CD4-positive, alpha-beta T cell (primary cell): ENCODE measurements around the gene FBXW10. TPM values are rescaled to one million over a fixed set of nuclear protein-coding genes. Genes with fewer than 3 reads are reported as not detected.
A peak's percentile ranks its signal among the peaks of the same experiment; 100 is the strongest.
"Not testable (repeated sequence)": the region's sequence is repeated elsewhere in the genome, so short reads cannot be mapped to it uniquely, and the experiment has no call there.

Source experiments
- ATAC-seq: fragments of 200-7000 bp; cut with Tn5 transposase; one replicate; pipeline ENCODE4 v1.10.0; 2022; ENCODE audit warnings: mild to moderate bottlenecking; ENCODE audit not compliant: poor library complexity
- CTCF ChIA-PET: fragments of 350-600 bp; sonication (Branson Sonifier 250); formaldehyde crosslinking; loops from one replicate; lab custom pipeline; 2021; ENCODE audit warnings: antibody characterized with exemption, inconsistent platforms; lab: Charles Lee
- POLR2A ChIA-PET: fragments of 350-600 bp; sonication (Branson Sonifier 250); formaldehyde crosslinking; loops from one replicate; lab custom pipeline; 2021; ENCODE audit warnings: antibody characterized with exemption, inconsistent platforms; lab: Charles Lee
- DNase-seq, 14 experiments: peaks; one replicate each; pipeline ENCODE4 v3.0.0-alpha.2; 2013 to 2020; ENCODE audit warnings: mixed read lengths in 2 of 14
- H3K27ac ChIP-seq, 2 donors: one replicate each; pipeline versions ENCODE4 v1.5.1 to v1.7.0; 2013; ENCODE audit warnings: low read length in 2 of 2, low read depth in 1 of 2, mild to moderate bottlenecking in 1 of 2
- H3K27me3 ChIP-seq, 2 experiments: 1 replicate in 1 of 2; 2 replicates in 1 of 2; pipeline versions ENCODE4 v1.6.1 to v1.7.0; 2013; ENCODE audit warnings: low read length in 2 of 2, control low read depth in 1 of 2, mild to moderate bottlenecking in 1 of 2, moderate library complexity in 1 of 2; ENCODE audit not compliant: insufficient read depth in 2 of 2, control insufficient read depth in 1 of 2
- H3K36me3 ChIP-seq: one replicate; pipeline ENCODE4 v1.6.1; 2013; ENCODE audit warnings: low read length, control low read depth; ENCODE audit not compliant: insufficient read depth
- H3K4me1 ChIP-seq: one replicate; pipeline ENCODE4 v1.6.1; 2013; ENCODE audit warnings: low read length, control low read depth; ENCODE audit not compliant: insufficient read depth
- H3K4me3 ChIP-seq: one replicate; pipeline ENCODE4 v1.5.1; 2013; ENCODE audit warnings: mild to moderate bottlenecking, low read length, moderate library complexity
- H3K9me3 ChIP-seq, 2 experiments: 1 replicate in 1 of 2; 2 replicates in 1 of 2; pipeline versions ENCODE4 v1.6.1 to v1.7.0; 2013; ENCODE audit warnings: low read length in 2 of 2, mild to moderate bottlenecking in 2 of 2, control low read depth in 1 of 2, moderate library complexity in 1 of 2; ENCODE audit not compliant: control insufficient read depth in 1 of 2, insufficient read depth in 1 of 2
- H3K27ac Mint-ChIP-seq: one replicate; pipeline ENCODE4 v1.8.0; 2020; ENCODE audit warnings: mixed read lengths
- H3K27me3 Mint-ChIP-seq: one replicate; pipeline ENCODE4 v1.8.0; 2021; ENCODE audit warnings: mixed read lengths
- H3K36me3 Mint-ChIP-seq: one replicate; pipeline ENCODE4 v1.8.0; 2021; ENCODE audit warnings: low read depth, mixed read lengths
- H3K4me1 Mint-ChIP-seq: one replicate; pipeline ENCODE4 v1.8.0; 2021; ENCODE audit warnings: low read depth, mixed read lengths
- H3K4me3 Mint-ChIP-seq: one replicate; pipeline ENCODE4 v1.8.0; 2020; ENCODE audit warnings: mild to moderate bottlenecking, mixed read lengths
- H3K9me3 Mint-ChIP-seq: one replicate; pipeline ENCODE4 v1.8.0; 2020; ENCODE audit warnings: mixed read lengths
- CTCF ChIP-seq: fragments of 200-600 bp; IDR thresholded peaks from one replicate; pipeline ENCODE4 v1.8.0; 2022; ENCODE audit warnings: antibody characterized with exemption, mild to moderate bottlenecking
- intact Hi-C, 2 experiments: fragments of 100-400 bp; cut with DNase I in 1 of 2; cut with micrococcal nuclease in 1 of 2; formaldehyde crosslinking; loops; one replicate each; pipeline versions ENCODE4 v1.15.1 to v1.9.0; 2023 to 2025; cut with DNase I, micrococcal nuclease
- total RNA-seq, 174 experiments: library from RNA in 2 of 174; stranded (reverse) in 2 of 174; gene quantifications; one replicate each; pipeline ENCODE4 v1.2.3 and lab custom pipeline; 2021 to 2026

The FBXW10 gene
- total RNA-seq, 2 experiments from 2014 or later: not detected

GRCh38 chr17:18816489-18817371 is 72.9 kb downstream of the FBXW10 start:
- H3K4me3 Mint-ChIP-seq, H3K36me3 Mint-ChIP-seq, H3K27me3 ChIP-seq, H3K9me3 ChIP-seq, H3K4me1 Mint-ChIP-seq, H3K27ac ChIP-seq, H3K9me3 Mint-ChIP-seq, H3K27me3 Mint-ChIP-seq, H3K27ac Mint-ChIP-seq, H3K4me1 ChIP-seq, H3K36me3 ChIP-seq, H3K4me3 ChIP-seq: not testable (repeated sequence)
- intact Hi-C loops: loop anchor here in 1 of 2 experiments (10.0 kb wide), 1 partner anchor 138 kb away; the partner anchor contains the start of gene SLC5A10
- peak in 9 of 14 experiments; percentile 9 to 78 (median 38) for DNase-seq
- ChIA-PET CTCF (interaction anchor here (1.2 kb wide), 1 partner anchor 145 kb away, joined by 3 read pairs; no protein-coding TSS in a partner anchor), POLR2A (interaction anchor here (1.2 kb wide), 1 partner anchor 139 kb away, joined by 3 read pairs; no protein-coding TSS in a partner anchor)
- peak; percentile 96 for ATAC-seq
- TF ChIP-seq CTCF: peak; percentile 78

GRCh38 chr17:18821430-18821829 is 77.6 kb downstream of the FBXW10 start:
- H3K36me3 Mint-ChIP-seq, POLR2A ChIA-PET, H3K4me3 ChIP-seq, H3K27me3 Mint-ChIP-seq, H3K27me3 ChIP-seq, CTCF ChIA-PET, H3K4me1 Mint-ChIP-seq, H3K27ac Mint-ChIP-seq, H3K4me1 ChIP-seq, DNase-seq, ATAC-seq, H3K9me3 Mint-ChIP-seq, H3K27ac ChIP-seq, H3K4me3 Mint-ChIP-seq, H3K9me3 ChIP-seq, H3K36me3 ChIP-seq: not testable (repeated sequence)
- intact Hi-C loops: loop anchor here in 1 of 2 experiments (10.0 kb wide), 1 partner anchor 193 kb away; no protein-coding TSS in a partner anchor

GRCh38 chr17:18827613-18828012 is 83.8 kb downstream of the FBXW10 start:
- H3K4me3 Mint-ChIP-seq, H3K27ac ChIP-seq, ATAC-seq, H3K27me3 Mint-ChIP-seq, H3K36me3 ChIP-seq, CTCF ChIA-PET, DNase-seq, POLR2A ChIA-PET, H3K27me3 ChIP-seq, H3K9me3 ChIP-seq, H3K36me3 Mint-ChIP-seq, H3K4me3 ChIP-seq, H3K9me3 Mint-ChIP-seq, H3K4me1 ChIP-seq, H3K27ac Mint-ChIP-seq, H3K4me1 Mint-ChIP-seq: not testable (repeated sequence)
- intact Hi-C loops: loop anchor here in 1 of 2 experiments (10.0 kb wide), 1 partner anchor 187 kb away; no protein-coding TSS in a partner anchor

Other genes starting within 250 kb of the FBXW10 start
- not detected for gene TBC1D28, start 99.7 kb upstream of the FBXW10 start, total RNA-seq
- gene FOXO3B, start 61.7 kb upstream of the FBXW10 start, total RNA-seq: 1 to 10 TPM; 3.2 to 3.6 TPM
- gene TVP23B, start 37.1 kb downstream of the FBXW10 start, total RNA-seq: 10 to 100 TPM; 13.9 to 18.9 TPM
- 10 to 100 TPM; 24.9 to 25.5 TPM for gene PRPSAP2, start 114.1 kb downstream of the FBXW10 start, total RNA-seq
- not detected for gene SLC5A10, start 208.1 kb downstream of the FBXW10 start, total RNA-seq